ENCODE measurements around the gene RRP1.

RRP1 gene

DNA sequence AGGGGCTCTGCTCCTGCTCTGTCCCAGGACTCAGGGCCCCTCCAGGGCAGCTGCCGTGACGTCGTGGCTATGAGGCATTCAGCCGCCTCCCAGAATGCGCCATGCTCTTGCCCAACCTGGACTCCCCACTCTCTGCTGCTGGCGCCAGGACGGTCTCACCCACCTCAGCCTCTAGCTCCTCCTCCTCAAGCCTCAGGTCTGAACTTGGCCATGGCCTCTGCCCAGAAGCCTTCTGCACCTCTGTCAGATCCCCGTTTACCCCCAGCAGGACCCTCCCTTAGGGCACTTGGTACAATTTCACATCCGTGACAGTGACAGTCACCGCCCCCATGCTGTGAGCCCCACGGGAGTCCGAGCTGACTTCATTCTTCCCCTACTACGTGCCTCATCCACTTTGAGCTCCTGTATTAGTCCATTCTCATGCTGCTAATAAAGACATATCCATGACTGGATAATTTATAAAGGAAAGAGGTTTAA is 18.1 kb upstream of the RRP1 start:
- TF ChIP-seq, protein P1, sequence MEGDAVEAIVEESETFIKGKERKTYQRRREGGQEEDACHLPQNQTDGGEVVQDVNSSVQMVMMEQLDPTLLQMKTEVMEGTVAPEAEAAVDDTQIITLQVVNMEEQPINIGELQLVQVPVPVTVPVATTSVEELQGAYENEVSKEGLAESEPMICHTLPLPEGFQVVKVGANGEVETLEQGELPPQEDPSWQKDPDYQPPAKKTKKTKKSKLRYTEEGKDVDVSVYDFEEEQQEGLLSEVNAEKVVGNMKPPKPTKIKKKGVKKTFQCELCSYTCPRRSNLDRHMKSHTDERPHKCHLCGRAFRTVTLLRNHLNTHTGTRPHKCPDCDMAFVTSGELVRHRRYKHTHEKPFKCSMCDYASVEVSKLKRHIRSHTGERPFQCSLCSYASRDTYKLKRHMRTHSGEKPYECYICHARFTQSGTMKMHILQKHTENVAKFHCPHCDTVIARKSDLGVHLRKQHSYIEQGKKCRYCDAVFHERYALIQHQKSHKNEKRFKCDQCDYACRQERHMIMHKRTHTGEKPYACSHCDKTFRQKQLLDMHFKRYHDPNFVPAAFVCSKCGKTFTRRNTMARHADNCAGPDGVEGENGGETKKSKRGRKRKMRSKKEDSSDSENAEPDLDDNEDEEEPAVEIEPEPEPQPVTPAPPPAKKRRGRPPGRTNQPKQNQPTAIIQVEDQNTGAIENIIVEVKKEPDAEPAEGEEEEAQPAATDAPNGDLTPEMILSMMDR (IDR thresholded peaks at IDR 0.05; ENCODE audit: borderline replicate concordance, insufficient read depth, low read depth, low read length): no peak
- H3K4me3 ChIP-seq (ENCODE audit: low read depth, low read length): no peak overlapping the region

- TF ChIP-seq, protein P1 (IDR thresholded peaks at IDR 0.05; ENCODE audit: borderline replicate concordance, insufficient read depth, low read depth, low read length): no peak
- no peak overlapping the region for H3K4me3 ChIP-seq (ENCODE audit: low read depth, low read length)
These were observed 17.5 kb upstream of the RRP1 start for GRCh38 chr21:43771698-43772424.

DNA sequence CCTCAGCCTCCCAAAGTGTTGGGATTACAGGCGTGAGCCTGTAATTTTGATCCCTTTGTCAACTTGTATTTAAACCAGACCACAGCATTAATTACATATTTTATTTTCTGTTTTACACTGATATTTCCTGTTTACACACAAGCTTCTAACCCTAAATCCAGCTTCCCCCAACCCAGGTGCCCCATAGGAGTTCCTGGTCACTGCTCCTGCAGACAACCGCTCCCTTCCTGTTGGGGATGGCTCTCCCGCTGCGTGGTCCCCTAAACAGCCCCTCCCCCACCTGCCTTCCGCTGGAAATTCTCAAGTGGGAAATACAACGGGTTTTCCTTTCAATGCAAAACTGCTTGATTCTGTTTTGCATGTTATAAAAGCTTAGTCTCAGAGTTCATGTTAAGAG is 17.0 kb upstream of the RRP1 start:
- TF ChIP-seq, protein P1 (IDR thresholded peaks at IDR 0.05; ENCODE audit: borderline replicate concordance, insufficient read depth, low read depth, low read length): no peak
- no peak overlapping the region for H3K4me3 ChIP-seq (ENCODE audit: low read depth, low read length)

DNA sequence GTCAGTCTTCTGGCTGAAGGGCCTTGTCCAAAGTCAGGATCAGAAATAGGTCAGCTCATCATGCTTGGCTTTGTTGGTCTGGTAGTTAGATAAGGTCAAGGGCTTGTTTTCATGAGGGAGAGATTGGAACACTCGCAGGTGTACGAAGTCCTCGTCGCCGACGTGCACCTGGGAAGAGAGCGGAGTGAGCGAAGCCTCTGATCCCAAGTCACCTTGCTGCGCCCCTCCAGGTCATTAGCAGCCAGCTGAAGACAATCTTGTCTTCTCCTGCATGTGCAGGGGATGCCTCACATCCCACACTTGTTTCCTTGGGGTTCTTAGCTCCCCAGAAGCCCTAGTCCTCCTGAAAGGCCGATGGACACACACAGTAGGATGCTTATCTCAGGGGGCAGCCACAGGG is 15.2 kb upstream of the RRP1 start:
- H3K4me3 ChIP-seq (ENCODE audit: low read depth, low read length): no peak overlapping the region
- TF ChIP-seq, protein P1 (IDR thresholded peaks at IDR 0.05; ENCODE audit: borderline replicate concordance, insufficient read depth, low read depth, low read length): no peak

- peak overlapping the region; percentile 94 for H3K4me3 ChIP-seq (ENCODE audit: low read depth, low read length)
These were observed 14.2 kb upstream of the RRP1 start for GRCh38 chr21:43775190-43775589.

GRCh38 chr21:43775795-43776430 is 13.5 kb upstream of the RRP1 start, which contains the start of gene CSTB:
CSTB (minus strand) TSS chr21:43776308; CDS start chr21:43776269, 39 bp downstream.
- H3K4me3 ChIP-seq (ENCODE audit: low read depth, low read length): peak within 1 kb of the TSS; percentile 94
- TF ChIP-seq, protein P1 (IDR thresholded peaks at IDR 0.05; ENCODE audit: borderline replicate concordance, insufficient read depth, low read depth, low read length): peak; percentile 9; the same call in 1 of the 2 replicates

More at GRCh38 chr21:43775190-43775589, 14.2 kb upstream of the RRP1 start:
- TF ChIP-seq, protein P1 (IDR thresholded peaks at IDR 0.05; ENCODE audit: borderline replicate concordance, insufficient read depth, low read depth, low read length): no peak

All from GM12875 (cell line).